Panc1 (cell line): ENCODE data around the gene DNAAF3.

Experiments used
- CTCF ChIP-seq: fragments of 450-650 bp; IDR thresholded peaks from 2 replicates; pipeline ENCODE4 v1.5.1; 2017; ENCODE audit warnings: mild to moderate bottlenecking
- REST ChIP-seq, 2 experiments: IDR thresholded peaks; 2 replicates each; pipeline ENCODE4 v1.6.1; 2011 to 2012; ENCODE audit warnings: low read depth in 2 of 2, control low read depth in 1 of 2, low read length in 1 of 2, mild to moderate bottlenecking in 1 of 2, moderate library complexity in 1 of 2; ENCODE audit not compliant: insufficient read depth in 1 of 2

GRCh38 chr19:55172741-55173140, 6.3 kb upstream of the DNAAF3 start:
- no peak for TF ChIP-seq CTCF
- no peak for TF ChIP-seq REST (IDR thresholded peaks at IDR 0.05; ENCODE audit: insufficient read depth in 1 of 2, low read depth in 2 of 2, low read length in 1 of 2)
